ENCODE results near the gene IGF2. TPM values are rescaled to one million over a fixed set of nuclear protein-coding genes. Genes with fewer than 3 reads are reported as not detected.
A peak's percentile ranks its signal among the peaks of the same experiment; 100 is the strongest.

Gene IGF2
- total RNA-seq, 1 experiment from 2014 or later: 14.5 TPM

GRCh38 chr11:2115308-2115707 lies 23.9 kb downstream of the IGF2 start:
- H3K9me3 ChIP-seq (ENCODE audit: control insufficient read depth, insufficient read depth, low read depth, low read length): peaks cover 5% of the 10 kb centered on the region; the same call in 1 of the 2 replicates
- H3K27ac ChIP-seq (ENCODE audit: low read length): no peak overlapping the region
- in situ Hi-C loops (cut with HindIII; ENCODE audit: low pct_unique_long_range_greater_than_20kb, low sequenced_read_pairs) (no loop called here), intact Hi-C loops (cut with micrococcal nuclease; ENCODE audit: unreplicated experiment) (no loop called here)
- ChIA-PET POLR2A (no interaction called here), CTCF (no interaction called here)
- no peak for ATAC-seq
- H3K36me3 ChIP-seq (ENCODE audit: control insufficient read depth, insufficient read depth, low read length): no peaks in the 10 kb centered on the region
- H3K4me3 ChIP-seq (ENCODE audit: low read depth in 2 of 2, low read length in 2 of 2): no peak overlapping the region
- TF ChIP-seq POLR2AphosphoS5 (IDR thresholded peaks at IDR 0.05; ENCODE audit: low read depth, low read length): no peak
- TF ChIP-seq TCF7L2 (IDR thresholded peaks at IDR 0.05; ENCODE audit: low read depth, low read length): no peak
- TF ChIP-seq CTCF (IDR thresholded peaks at IDR 0.05): no peak
- TF ChIP-seq REST (IDR thresholded peaks at IDR 0.05; ENCODE audit: insufficient read depth in 1 of 2, low read depth in 2 of 2, low read length in 1 of 2): no peak
- TF ChIP-seq SIN3A (IDR thresholded peaks at IDR 0.05; ENCODE audit: borderline replicate concordance, insufficient read depth, low read depth, low read length): no peak
- no peaks in the 10 kb centered on the region for H3K4me1 ChIP-seq (ENCODE audit: control insufficient read depth, insufficient read depth, low read length)
- BruUV-seq (replicated peaks): no TSS peak
- no peak for DNase-seq (ENCODE audit: low read depth, low spot score)
- peaks cover 2% of the 10 kb centered on the region; the same call in 1 of the 2 replicates for H3K27me3 ChIP-seq (ENCODE audit: control insufficient read depth, insufficient read depth, low read length)

GRCh38 chr11:2114430-2115241 lies 24.6 kb downstream of the IGF2 start:
- intact Hi-C loops (cut with micrococcal nuclease; ENCODE audit: unreplicated experiment) (no loop called here), in situ Hi-C loops (cut with HindIII; ENCODE audit: low pct_unique_long_range_greater_than_20kb, low sequenced_read_pairs) (no loop called here)
- Histone ChIP-seq H3K27ac (ENCODE audit: low read length) (no peak overlapping the region), H3K36me3 (ENCODE audit: control insufficient read depth, insufficient read depth, low read length) (no peaks in the 10 kb centered on the region), H3K27me3 (ENCODE audit: control insufficient read depth, insufficient read depth, low read length) (peaks cover 2% of the 10 kb centered on the region; the same call in 1 of the 2 replicates), H3K9me3 (ENCODE audit: control insufficient read depth, insufficient read depth, low read depth, low read length) (peaks cover 5% of the 10 kb centered on the region; the same call in 1 of the 2 replicates), H3K4me3 (ENCODE audit: low read depth in 2 of 2, low read length in 2 of 2) (no peak overlapping the region), H3K4me1 (ENCODE audit: control insufficient read depth, insufficient read depth, low read length) (no peaks in the 10 kb centered on the region)
- ATAC-seq (peak; percentile 30; the same call in 1 of the 2 replicates), DNase-seq (ENCODE audit: low read depth, low spot score) (no peak)
- no TSS peak for BruUV-seq (replicated peaks)
- CTCF ChIA-PET: no interaction called here
- TF ChIP-seq POLR2AphosphoS5 (IDR thresholded peaks at IDR 0.05; ENCODE audit: low read depth, low read length) (no peak), SIN3A (IDR thresholded peaks at IDR 0.05; ENCODE audit: borderline replicate concordance, insufficient read depth, low read depth, low read length) (no peak), TCF7L2 (IDR thresholded peaks at IDR 0.05; ENCODE audit: low read depth, low read length) (no peak), REST (IDR thresholded peaks at IDR 0.05; ENCODE audit: insufficient read depth in 1 of 2, low read depth in 2 of 2, low read length in 1 of 2) (no peak), CTCF (IDR thresholded peaks at IDR 0.05) (no peak)
- POLR2A ChIA-PET: no interaction called here

Measured in Panc1 (cell line).